Activated effector memory CD4-positive, alpha-beta T cell treated with anti-CD3 and anti-CD28 coated beads, Interleukin-2, amount 50 U/mL, for 16 hours (primary cell): Measurements from ENCODE around the gene COPS6.

ENCODE experiments used
- DNase-seq: peaks from one replicate; pipeline ENCODE4 v3.0.0-alpha.2; 2020

COPS6 gene

DNA sequence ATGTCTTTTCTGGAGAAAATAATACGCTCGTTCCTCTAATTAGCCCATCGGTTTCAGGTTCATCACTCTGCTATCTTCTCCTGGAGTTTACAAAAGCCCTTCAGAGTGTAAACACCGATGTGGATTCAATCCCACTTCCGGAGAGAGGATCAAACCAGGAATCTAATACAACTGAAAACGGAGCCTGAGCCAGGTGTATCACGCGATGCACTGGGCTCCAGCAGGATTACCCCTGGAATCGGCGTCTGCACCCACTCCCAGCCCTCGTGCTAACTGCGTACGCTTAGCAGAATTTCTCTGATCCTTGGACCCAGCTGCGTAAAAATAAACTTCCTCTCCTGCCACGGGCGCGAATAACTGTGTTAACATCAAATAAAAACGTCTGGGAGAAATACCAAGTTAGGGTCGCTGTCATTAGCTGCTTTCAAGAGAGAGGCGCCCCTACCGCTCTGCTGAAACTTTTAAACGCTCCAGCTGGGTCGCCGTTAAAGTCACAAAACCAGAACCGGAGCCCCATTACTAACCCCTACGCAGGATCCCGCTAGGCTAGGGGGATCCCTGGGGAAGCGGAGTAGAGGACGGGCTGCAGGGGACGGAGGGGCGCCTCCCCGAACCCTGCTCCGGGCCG, 7.7 kb upstream of the COPS6 start:
- no peak for DNase-seq

- peak; percentile 99 for DNase-seq
Observed at GRCh38 chr7:100081535-100082102, 7.2 kb upstream of the COPS6 start, which contains the start of gene ZNF3. Gene ZNF3, minus strand, starts transcription at chr7:100081723. Its CDS starts 4,366 bp downstream, at chr7:100077357.

DNA sequence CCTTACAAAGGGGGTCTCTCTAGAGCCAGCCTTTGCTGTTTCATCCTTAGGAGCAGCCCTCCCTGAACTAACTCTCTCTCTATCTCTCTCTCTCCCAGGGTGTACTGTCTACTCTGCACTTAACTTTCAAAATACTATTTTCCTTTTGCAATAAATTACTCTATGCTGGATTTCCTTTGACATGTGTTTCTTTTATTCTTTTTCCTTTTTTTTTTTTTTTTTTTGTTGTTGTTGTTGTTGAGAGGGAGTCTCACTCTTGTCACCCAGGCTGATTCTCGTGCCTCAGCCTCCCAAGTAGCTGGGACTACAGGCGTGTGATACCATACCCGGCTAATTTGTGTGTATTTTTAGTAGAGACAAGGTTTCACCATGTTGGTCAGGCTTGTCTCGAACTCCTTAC, 5.8 kb upstream of the COPS6 start:
- DNase-seq: no peak

DNA sequence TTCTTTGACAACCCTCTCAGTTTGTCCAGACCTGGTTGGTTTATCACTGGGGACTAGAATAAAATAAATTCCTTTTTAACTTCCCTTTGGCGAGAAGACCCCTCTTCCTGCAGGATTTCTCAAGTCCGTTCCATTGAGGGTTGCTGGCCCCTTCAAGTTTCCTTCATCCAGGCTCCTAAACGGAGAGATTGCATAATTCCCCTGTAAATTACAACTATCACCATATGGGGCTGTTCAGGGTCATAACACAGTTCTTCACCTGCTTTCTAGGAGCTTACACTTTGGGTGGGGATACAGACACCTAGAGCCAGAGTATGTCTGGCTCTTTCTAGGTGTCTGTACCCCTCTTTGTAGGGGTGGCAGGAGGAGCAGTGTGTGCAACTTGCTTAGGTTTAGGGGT, 3.3 kb upstream of the COPS6 start:
- no peak for DNase-seq

GRCh38 chr7:100087055-100087750, 1.6 kb upstream of the COPS6 start:
- no peak for DNase-seq

GRCh38 chr7:100088095-100088620, 611 bp upstream of the COPS6 start:
- DNase-seq: no peak

DNA sequence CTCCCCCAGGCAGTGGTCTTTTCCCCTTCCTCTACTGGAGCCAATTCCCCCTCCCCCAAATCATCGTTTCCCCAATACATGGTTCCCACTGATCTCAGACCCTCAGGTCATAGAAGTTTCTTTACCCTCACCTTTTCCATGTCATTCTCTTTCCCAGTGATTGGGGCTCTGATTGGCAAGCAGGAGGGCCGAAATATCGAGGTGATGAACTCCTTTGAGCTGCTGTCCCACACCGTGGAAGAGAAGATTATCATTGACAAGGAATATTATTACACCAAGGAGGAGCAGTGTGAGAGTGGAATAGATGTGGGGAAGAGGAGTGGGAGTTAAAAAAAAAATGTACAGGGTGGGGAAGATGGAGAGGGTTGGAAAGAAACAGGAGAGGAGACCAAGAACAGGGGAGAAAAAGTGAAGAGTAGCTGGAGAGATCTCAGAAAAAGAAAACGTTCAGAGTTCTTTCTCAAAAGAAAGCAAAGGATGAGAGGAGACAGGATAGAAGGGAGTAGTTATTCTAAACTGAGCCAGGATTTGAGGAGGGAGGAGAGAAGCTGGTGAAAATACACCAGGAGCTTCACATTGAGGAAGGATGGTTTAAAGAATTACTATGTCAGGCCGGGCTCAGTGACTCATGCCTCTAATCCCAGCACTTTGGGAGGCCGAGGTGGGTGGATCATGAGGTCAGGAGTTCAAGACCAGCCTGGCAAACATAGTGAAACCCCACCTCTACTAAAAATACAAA, 858 bp downstream of the COPS6 start:
- no peak for DNase-seq

- no peak for DNase-seq
Observed at GRCh38 chr7:100090527-100091410, 2.0 kb downstream of the COPS6 start.

DNA sequence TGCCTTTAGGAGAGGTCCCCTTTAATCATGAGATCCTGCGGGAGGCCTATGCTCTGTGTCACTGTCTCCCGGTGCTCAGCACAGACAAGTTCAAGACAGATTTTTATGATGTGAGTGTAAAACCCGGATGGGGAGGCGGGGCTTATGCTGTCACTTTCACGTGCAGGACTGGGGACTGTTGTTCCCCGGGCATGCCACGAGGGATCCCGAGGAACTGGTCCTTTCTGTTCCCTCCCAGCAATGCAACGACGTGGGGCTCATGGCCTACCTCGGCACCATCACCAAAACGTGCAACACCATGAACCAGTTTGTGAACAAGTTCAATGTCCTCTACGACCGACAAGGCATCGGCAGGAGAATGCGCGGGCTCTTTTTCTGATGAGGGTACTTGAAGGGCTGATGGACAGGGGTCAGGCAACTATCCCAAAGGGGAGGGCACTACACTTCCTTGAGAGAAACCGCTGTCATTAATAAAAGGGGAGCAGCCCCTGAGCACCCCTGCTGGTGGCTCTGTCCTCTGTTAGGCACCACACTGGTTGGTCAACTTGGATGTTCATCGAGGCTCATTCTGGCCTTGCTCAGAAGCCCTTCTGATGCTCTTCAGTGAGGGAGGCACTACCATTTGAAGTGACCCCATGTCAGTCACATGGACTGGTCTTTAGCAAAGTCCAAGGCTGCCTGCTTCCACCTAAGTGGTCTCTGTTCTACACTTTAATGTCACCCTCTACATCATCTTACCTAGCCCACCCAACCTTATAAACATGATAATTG, 2.8 kb downstream of the COPS6 start:
- DNase-seq: no peak

- DNase-seq: no peak
Observed at GRCh38 chr7:100093054-100093453, 4.3 kb downstream of the COPS6 start.

DNA sequence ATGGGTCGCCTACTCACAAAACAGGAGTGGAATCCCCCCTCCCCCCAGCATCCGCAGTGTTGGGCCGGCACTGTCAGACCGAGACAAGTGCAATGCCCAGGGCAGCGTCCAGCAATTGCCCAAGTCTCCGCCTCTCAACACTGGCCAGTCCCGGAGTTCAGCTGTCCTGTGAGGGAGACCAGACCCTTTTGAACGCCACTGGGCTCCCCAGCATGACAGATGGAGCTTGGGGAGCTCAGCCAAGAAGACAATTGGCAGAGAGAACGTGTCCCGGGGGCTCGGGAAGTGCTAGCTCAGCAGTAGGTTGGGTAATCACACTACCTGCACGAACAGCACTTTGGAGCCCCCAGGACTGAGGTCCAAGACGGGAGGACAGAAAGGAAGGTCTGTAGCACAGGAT, 4.7 kb downstream of the COPS6 start:
- no peak for DNase-seq

GRCh38 chr7:100093925-100094486, 5.2 kb downstream of the COPS6 start:
- no peak for DNase-seq

- DNase-seq: no peak
Observed at GRCh38 chr7:100095289-100095688, 6.5 kb downstream of the COPS6 start.

DNA sequence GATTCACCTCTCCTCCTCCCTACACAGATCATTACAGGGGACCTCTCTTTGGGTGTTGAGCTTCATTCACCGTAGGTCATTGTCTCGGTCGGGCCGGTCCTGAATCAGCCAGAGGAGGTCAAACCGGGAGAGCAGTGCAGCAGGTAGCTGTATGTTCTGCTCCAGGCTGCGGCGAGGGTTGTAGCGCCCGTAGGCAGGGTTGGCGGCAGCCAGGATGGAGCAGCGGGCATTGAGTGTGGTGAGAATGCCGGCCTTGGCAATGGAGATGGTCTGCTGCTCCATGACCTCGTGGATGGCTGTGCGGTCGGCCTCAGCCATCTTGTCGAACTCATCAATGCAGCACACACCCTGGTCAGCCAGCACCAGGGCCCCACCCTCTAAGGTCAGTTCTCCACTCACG, 6.9 kb downstream of the COPS6 start:
- DNase-seq: no peak

DNA sequence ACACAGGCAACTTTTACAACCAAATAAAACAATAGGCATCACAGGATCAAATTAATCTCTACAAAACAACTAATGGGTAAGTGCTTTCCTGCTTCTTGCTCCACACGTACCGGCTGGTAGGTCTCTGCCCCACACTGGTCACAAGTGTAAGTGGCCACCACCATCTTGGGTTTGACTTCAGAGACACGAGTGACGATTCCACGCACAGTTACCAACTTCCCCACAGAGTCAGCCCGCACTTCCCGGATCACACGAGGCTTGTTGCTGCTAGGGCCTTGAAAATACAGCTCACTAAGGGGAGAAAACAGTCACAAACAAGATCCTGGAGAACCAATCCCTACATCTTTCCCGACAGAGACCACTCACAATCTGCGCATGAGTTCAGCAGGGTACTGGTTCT, 10.1 kb downstream of the COPS6 start:
- DNase-seq: no peak

- DNase-seq: no peak
Observed at GRCh38 chr7:100099452-100099851, 10.7 kb downstream of the COPS6 start.

DNA sequence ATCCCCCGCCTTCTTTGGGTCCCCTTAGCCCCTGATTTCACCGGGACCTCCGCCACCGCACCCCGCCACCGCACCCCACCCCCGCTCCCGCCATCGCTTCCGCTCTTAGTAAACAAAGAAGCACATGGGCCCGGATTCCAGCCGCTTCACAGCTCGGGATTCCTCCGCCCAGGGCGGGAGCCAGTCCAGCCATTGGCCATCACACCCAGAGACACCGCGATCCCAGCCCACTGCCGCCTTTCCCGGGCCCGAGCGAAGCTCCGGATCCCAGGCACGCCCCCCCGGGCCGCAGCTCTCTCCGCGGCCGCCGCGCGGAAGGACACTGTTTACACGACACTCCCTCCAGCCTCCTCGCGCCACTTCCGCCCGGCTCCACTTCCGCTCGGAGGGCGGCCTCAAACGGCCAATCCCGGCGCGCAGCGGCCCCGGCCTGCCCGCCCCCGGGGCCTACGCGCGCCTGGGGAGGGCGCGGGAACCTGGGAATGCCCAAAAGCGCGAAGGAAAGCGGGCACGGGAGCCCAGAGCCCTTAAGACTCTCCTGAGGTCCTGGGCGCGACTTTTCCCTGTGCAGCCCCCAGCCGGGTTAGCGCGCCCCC, 11.7 kb downstream of the COPS6 start:
- peak; percentile 95 for DNase-seq

DNA sequence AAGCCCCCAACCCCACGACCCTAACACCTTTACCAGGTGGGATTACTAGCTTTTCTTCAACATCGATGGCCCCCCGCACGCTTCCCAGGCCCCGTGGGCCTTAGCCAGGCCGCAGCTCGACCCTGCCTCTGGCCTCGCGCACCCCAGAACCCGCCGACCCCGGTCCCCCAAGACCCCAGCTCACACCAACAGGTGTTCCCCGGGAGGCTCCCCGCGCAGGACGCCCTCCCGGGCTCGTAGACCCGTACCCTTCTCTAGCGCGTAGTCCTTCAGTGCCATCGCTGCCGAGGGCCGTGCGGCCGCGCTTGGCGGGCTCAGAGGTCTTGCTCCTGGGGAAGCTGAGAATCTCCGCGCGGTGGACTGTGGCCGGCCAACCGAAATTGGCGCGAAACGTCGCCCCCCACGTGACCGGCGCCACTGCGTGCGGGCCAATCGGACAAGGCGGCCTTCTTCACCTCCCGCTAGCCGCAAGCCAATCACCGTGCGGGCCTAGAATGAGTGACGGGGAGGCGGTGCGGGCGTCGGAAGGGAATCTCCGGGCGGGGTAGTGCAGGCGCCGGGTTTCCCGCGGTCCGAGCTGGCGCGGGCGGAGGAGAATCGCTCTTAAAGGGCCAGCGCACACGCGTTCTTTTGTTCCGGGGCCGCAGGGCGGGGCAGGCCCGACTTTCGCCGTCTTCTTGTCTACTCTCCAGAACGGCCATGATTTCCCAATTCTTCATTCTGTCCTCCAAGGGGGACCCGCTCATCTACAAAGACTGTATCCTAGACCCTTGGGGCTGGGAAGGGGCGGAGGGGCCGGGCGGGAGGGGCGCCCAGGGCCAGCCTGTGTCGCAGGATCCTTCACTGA, 12.5 kb downstream of the COPS6 start, which contains the start of the genes AP4M1 and MCM7:
Gene AP4M1 (plus strand): TSS at position 628 of the 847 bp plus-strand sequence. CDS start 72 bp downstream, at position 700.
Gene MCM7 (minus strand): TSS at position 382 of the 847 bp plus-strand sequence. CDS start 103 bp downstream, at position 279.
- DNase-seq: peak; percentile 99
